Measurements from ENCODE around the gene NIM1K.

NIM1K gene

GRCh38 chr5:43154469-43154868 lies 37.6 kb upstream of the NIM1K start:
- H4K8ac ChIP-seq (ENCODE audit: low read depth, low read length), result no peak overlapping the region
- WGBS, 2 donors (ENCODE audit: extremely low coverage in 2 of 2, insufficient read length in 2 of 2, insufficient replicate concordance in 1 of 2), result no CpG with 5 or more reads among the region's 4 CpGs
- no peak overlapping the region for H2AFZ ChIP-seq (ENCODE audit: low read length)
- H3K9ac ChIP-seq (ENCODE audit: low read depth, low read length, poor library complexity), result no peak overlapping the region
- no peak overlapping the region for H2BK12ac ChIP-seq (ENCODE audit: low read length)
- no peak overlapping the region for H2BK15ac ChIP-seq (ENCODE audit: low read length)
- no peaks in the 10 kb centered on the region for H3K4me1 ChIP-seq (ENCODE audit: control insufficient read depth in 2 of 2, insufficient read depth in 1 of 2, low read depth in 1 of 2, low read length in 2 of 2)
- no peak overlapping the region for H3K14ac ChIP-seq (ENCODE audit: low read length)
- no peak overlapping the region for H3K18ac ChIP-seq (ENCODE audit: low read length)
- H3K4ac ChIP-seq (ENCODE audit: low read length), result no peak overlapping the region
- no peak overlapping the region for H3K4me3 ChIP-seq (ENCODE audit: low read length in 2 of 2)
- H2AK5ac ChIP-seq (ENCODE audit: low read depth, low read length), result no peak overlapping the region
- no peak for DNase-seq (ENCODE audit: low spot score)
- no peaks in the 10 kb centered on the region for H3K9me3 ChIP-seq (replicated peaks in 1 of 2; ENCODE audit: control insufficient read depth in 2 of 2, insufficient read depth in 1 of 2, low read depth in 1 of 2, low read length in 2 of 2)
- H2BK5ac ChIP-seq (ENCODE audit: low read length), result no peak overlapping the region
- H3K27ac ChIP-seq (replicated peaks; ENCODE audit: low read length), result no peak overlapping the region
- H2BK120ac ChIP-seq (ENCODE audit: low read depth, low read length), result no peak overlapping the region
- H3K27me3 ChIP-seq (ENCODE audit: control insufficient read depth in 3 of 3, insufficient read depth in 3 of 3, low read depth in 1 of 3, low read length in 3 of 3), result no peaks in the 10 kb centered on the region
- no peaks in the 10 kb centered on the region for H3K79me1 ChIP-seq (ENCODE audit: low read depth, low read length)
- no peak overlapping the region for H4K91ac ChIP-seq (ENCODE audit: low read depth, low read length, poor library complexity)
- peaks cover 7 to 84% of the 10 kb centered on the region in 2 donors for H3K36me3 ChIP-seq (replicated peaks in 1 of 2; ENCODE audit: control insufficient read depth in 2 of 2, insufficient read depth in 2 of 2, low read length in 2 of 2)
- no peak overlapping the region for H3K4me2 ChIP-seq (ENCODE audit: insufficient read depth, low read length, poor library complexity, severe bottlenecking)
- H3K23ac ChIP-seq (ENCODE audit: low read depth, low read length, poor library complexity), result no peak overlapping the region

- Histone ChIP-seq H3K14ac (ENCODE audit: low read length) (no peak overlapping the region), H3K4me3 (ENCODE audit: low read length in 2 of 2) (no peak overlapping the region), H4K8ac (ENCODE audit: low read depth, low read length) (no peak overlapping the region), H2BK120ac (ENCODE audit: low read depth, low read length) (no peak overlapping the region), H2BK15ac (ENCODE audit: low read length) (no peak overlapping the region), H3K27ac (replicated peaks; ENCODE audit: low read length) (no peak overlapping the region), H3K79me1 (ENCODE audit: low read depth, low read length) (no peaks in the 10 kb centered on the region), H3K9ac (ENCODE audit: low read depth, low read length, poor library complexity) (no peak overlapping the region), H3K23ac (ENCODE audit: low read depth, low read length, poor library complexity) (no peak overlapping the region), H2AFZ (ENCODE audit: low read length) (no peak overlapping the region), H4K91ac (ENCODE audit: low read depth, low read length, poor library complexity) (no peak overlapping the region), H3K9me3 (replicated peaks in 1 of 2; ENCODE audit: control insufficient read depth in 2 of 2, insufficient read depth in 1 of 2, low read depth in 1 of 2, low read length in 2 of 2) (no peaks in the 10 kb centered on the region), H3K4me1 (ENCODE audit: control insufficient read depth in 2 of 2, insufficient read depth in 1 of 2, low read depth in 1 of 2, low read length in 2 of 2) (no peaks in the 10 kb centered on the region), H2AK5ac (ENCODE audit: low read depth, low read length) (no peak overlapping the region), H3K18ac (ENCODE audit: low read length) (no peak overlapping the region), H2BK5ac (ENCODE audit: low read length) (no peak overlapping the region), H3K4ac (ENCODE audit: low read length) (no peak overlapping the region), H3K27me3 (ENCODE audit: control insufficient read depth in 3 of 3, insufficient read depth in 3 of 3, low read depth in 1 of 3, low read length in 3 of 3) (no peaks in the 10 kb centered on the region), H3K4me2 (ENCODE audit: insufficient read depth, low read length, poor library complexity, severe bottlenecking) (no peak overlapping the region), H3K36me3 (replicated peaks in 1 of 2; ENCODE audit: control insufficient read depth in 2 of 2, insufficient read depth in 2 of 2, low read length in 2 of 2) (peaks cover 7 to 78% of the 10 kb centered on the region in 2 donors), H2BK12ac (ENCODE audit: low read length) (no peak overlapping the region)
- no CpG with 5 or more reads among the region's 4 CpGs for WGBS, 2 donors (ENCODE audit: extremely low coverage in 2 of 2, insufficient read length in 2 of 2, insufficient replicate concordance in 1 of 2)
- no peak for DNase-seq (ENCODE audit: low spot score)
These were observed 36.5 kb upstream of the NIM1K start for GRCh38 chr5:43155394-43156096.

GRCh38 chr5:43156388-43156787 lies 35.6 kb upstream of the NIM1K start:
- no peaks in the 10 kb centered on the region for H3K9me3 ChIP-seq (replicated peaks in 1 of 2; ENCODE audit: control insufficient read depth in 2 of 2, insufficient read depth in 1 of 2, low read depth in 1 of 2, low read length in 2 of 2)
- no peak overlapping the region for H4K8ac ChIP-seq (ENCODE audit: low read depth, low read length)
- H2BK120ac ChIP-seq (ENCODE audit: low read depth, low read length), result no peak overlapping the region
- no peak overlapping the region for H2BK5ac ChIP-seq (ENCODE audit: low read length)
- H3K79me1 ChIP-seq (ENCODE audit: low read depth, low read length), result no peaks in the 10 kb centered on the region
- H3K9ac ChIP-seq (ENCODE audit: low read depth, low read length, poor library complexity), result no peak overlapping the region
- WGBS, 2 donors (ENCODE audit: extremely low coverage in 2 of 2, insufficient read length in 2 of 2, insufficient replicate concordance in 1 of 2), result no CpG with 5 or more reads among the region's 6 CpGs
- no peaks in the 10 kb centered on the region for H3K4me1 ChIP-seq (ENCODE audit: control insufficient read depth in 2 of 2, insufficient read depth in 1 of 2, low read depth in 1 of 2, low read length in 2 of 2)
- no peak overlapping the region for H2AK5ac ChIP-seq (ENCODE audit: low read depth, low read length)
- no peaks in the 10 kb centered on the region for H3K27me3 ChIP-seq (ENCODE audit: control insufficient read depth in 3 of 3, insufficient read depth in 3 of 3, low read depth in 1 of 3, low read length in 3 of 3)
- H3K4me3 ChIP-seq (ENCODE audit: low read length in 2 of 2), result no peak overlapping the region
- H2BK12ac ChIP-seq (ENCODE audit: low read length), result no peak overlapping the region
- H3K4ac ChIP-seq (ENCODE audit: low read length), result no peak overlapping the region
- no peak overlapping the region for H2AFZ ChIP-seq (ENCODE audit: low read length)
- H3K4me2 ChIP-seq (ENCODE audit: insufficient read depth, low read length, poor library complexity, severe bottlenecking), result no peak overlapping the region
- DNase-seq (ENCODE audit: low spot score), result no peak
- H3K14ac ChIP-seq (ENCODE audit: low read length), result no peak overlapping the region
- H3K27ac ChIP-seq (replicated peaks; ENCODE audit: low read length), result no peak overlapping the region
- no peak overlapping the region for H3K18ac ChIP-seq (ENCODE audit: low read length)
- no peak overlapping the region for H3K23ac ChIP-seq (ENCODE audit: low read depth, low read length, poor library complexity)
- no peak overlapping the region for H2BK15ac ChIP-seq (ENCODE audit: low read length)
- H3K36me3 ChIP-seq (replicated peaks in 1 of 2; ENCODE audit: control insufficient read depth in 2 of 2, insufficient read depth in 2 of 2, low read length in 2 of 2), result peaks cover 10 to 76% of the 10 kb centered on the region in 2 donors
- no peak overlapping the region for H4K91ac ChIP-seq (ENCODE audit: low read depth, low read length, poor library complexity)

- WGBS, 2 donors (ENCODE audit: extremely low coverage in 2 of 2, insufficient read length in 2 of 2, insufficient replicate concordance in 1 of 2), result no CpG with 5 or more reads among the region's 3 CpGs
- no peak overlapping the region for H3K4me2 ChIP-seq (ENCODE audit: insufficient read depth, low read length, poor library complexity, severe bottlenecking)
- H3K4ac ChIP-seq (ENCODE audit: low read length), result no peak overlapping the region
These were observed 35.0 kb upstream of the NIM1K start for GRCh38 chr5:43157068-43157467.

More at GRCh38 chr5:43157068-43157467, 35.0 kb upstream of the NIM1K start:
- no peaks in the 10 kb centered on the region for H3K9me3 ChIP-seq (replicated peaks in 1 of 2; ENCODE audit: control insufficient read depth in 2 of 2, insufficient read depth in 1 of 2, low read depth in 1 of 2, low read length in 2 of 2)
- peaks cover 13 to 76% of the 10 kb centered on the region in 2 donors for H3K36me3 ChIP-seq (replicated peaks in 1 of 2; ENCODE audit: control insufficient read depth in 2 of 2, insufficient read depth in 2 of 2, low read length in 2 of 2)
- H4K91ac ChIP-seq (ENCODE audit: low read depth, low read length, poor library complexity), result no peak overlapping the region
- H2BK15ac ChIP-seq (ENCODE audit: low read length), result no peak overlapping the region
- no peak overlapping the region for H3K23ac ChIP-seq (ENCODE audit: low read depth, low read length, poor library complexity)
- no peak overlapping the region for H3K27ac ChIP-seq (replicated peaks; ENCODE audit: low read length)
- H2BK12ac ChIP-seq (ENCODE audit: low read length), result no peak overlapping the region
- no peak overlapping the region for H2BK5ac ChIP-seq (ENCODE audit: low read length)
- H3K9ac ChIP-seq (ENCODE audit: low read depth, low read length, poor library complexity), result no peak overlapping the region
- H3K4me1 ChIP-seq (ENCODE audit: control insufficient read depth in 2 of 2, insufficient read depth in 1 of 2, low read depth in 1 of 2, low read length in 2 of 2), result no peaks in the 10 kb centered on the region
- no peak overlapping the region for H3K14ac ChIP-seq (ENCODE audit: low read length)
- no peak overlapping the region for H3K4me3 ChIP-seq (ENCODE audit: low read length in 2 of 2)
- H3K18ac ChIP-seq (ENCODE audit: low read length), result no peak overlapping the region
- H4K8ac ChIP-seq (ENCODE audit: low read depth, low read length), result no peak overlapping the region
- no peak for DNase-seq (ENCODE audit: low spot score)
- H2AFZ ChIP-seq (ENCODE audit: low read length), result no peak overlapping the region
- no peaks in the 10 kb centered on the region for H3K27me3 ChIP-seq (ENCODE audit: control insufficient read depth in 3 of 3, insufficient read depth in 3 of 3, low read depth in 1 of 3, low read length in 3 of 3)
- no peaks in the 10 kb centered on the region for H3K79me1 ChIP-seq (ENCODE audit: low read depth, low read length)
- no peak overlapping the region for H2AK5ac ChIP-seq (ENCODE audit: low read depth, low read length)
- no peak overlapping the region for H2BK120ac ChIP-seq (ENCODE audit: low read depth, low read length)
